Activated effector memory CD4-positive, alpha-beta T cell treated with anti-CD3 and anti-CD28 coated beads, Interleukin-2, amount 50 U/mL, for 16 hours (primary cell): Measurements from ENCODE around the gene AMPH.
"Not testable (repeated sequence)": the region's sequence is repeated elsewhere in the genome, so short reads cannot be mapped to it uniquely, and the experiment has no call there.

ENCODE experiments used
- DNase-seq: peaks from one replicate; pipeline ENCODE4 v3.0.0-alpha.2; 2020

The AMPH gene

GRCh38 chr7:38345299-38346172, 285.6 kb downstream of the AMPH start:
- peak; percentile 73 for DNase-seq

- DNase-seq: peak; percentile 65
Observed at GRCh38 chr7:38344741-38345140, 286.4 kb downstream of the AMPH start.

GRCh38 chr7:38342135-38342534, 289.0 kb downstream of the AMPH start:
- DNase-seq: not testable (repeated sequence)

GRCh38 chr7:38341172-38341705, 289.9 kb downstream of the AMPH start:
- DNase-seq: peak; percentile 65

GRCh38 chr7:38339953-38340819, 291.0 kb downstream of the AMPH start:
- DNase-seq: no peak

GRCh38 chr7:38336148-38336515, 295.0 kb downstream of the AMPH start:
- not testable (repeated sequence) for DNase-seq

GRCh38 chr7:38335492-38336147, 295.6 kb downstream of the AMPH start:
- peak; percentile 90 for DNase-seq

GRCh38 chr7:38335128-38335491, 296.1 kb downstream of the AMPH start:
- DNase-seq: no peak

- DNase-seq: no peak
Observed at GRCh38 chr7:38334163-38334562, 297.0 kb downstream of the AMPH start.
